ENCODE data around the gene NKX3-2.
A peak's percentile ranks its signal among the peaks of the same experiment; 100 is the strongest.
"Not testable (repeated sequence)": the region's sequence is repeated elsewhere in the genome, so short reads cannot be mapped to it uniquely, and the experiment has no call there.

Gene NKX3-2

DNA sequence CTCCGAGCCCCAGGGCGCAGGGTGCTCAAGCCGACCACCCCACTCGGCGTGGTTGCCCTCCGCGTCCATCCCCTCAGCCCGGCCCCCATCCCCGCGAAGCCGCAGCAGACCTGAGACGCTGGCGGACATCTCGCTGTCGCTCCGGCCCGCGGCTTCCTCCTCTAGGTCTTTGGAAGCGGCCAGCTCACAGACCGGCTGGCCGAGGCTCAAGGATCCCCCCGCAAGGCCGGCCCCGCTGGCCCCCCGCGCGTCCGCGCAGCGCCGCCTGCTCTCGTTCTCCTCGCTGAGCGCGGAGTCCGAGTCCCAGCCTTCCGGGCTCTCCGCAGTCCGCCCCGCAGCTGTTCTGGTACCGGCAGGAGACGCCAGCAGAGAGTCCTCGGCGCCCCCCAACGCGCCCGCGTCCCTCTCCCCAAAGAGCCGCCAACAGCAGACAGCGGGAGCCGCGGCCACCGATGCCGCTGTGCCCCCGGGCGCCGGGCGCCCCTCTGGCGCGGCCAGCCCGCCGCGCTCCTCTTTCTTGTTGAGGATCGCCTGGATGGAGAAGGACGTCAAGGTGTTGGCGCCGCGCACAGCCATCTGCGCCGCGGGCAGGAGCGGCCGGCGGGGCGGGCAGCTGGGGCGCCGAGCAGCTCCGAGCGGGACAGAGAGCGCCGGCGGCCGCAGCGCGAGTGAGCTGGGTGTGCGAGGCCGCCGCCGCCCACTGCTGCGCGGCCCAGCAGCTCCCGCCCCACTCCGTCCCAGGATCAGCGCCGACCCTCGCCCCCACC is at the start of gene NKX3-2:
NKX3-2 (minus strand) TSS at position 670 of the 767 bp plus-strand sequence; CDS start at position 576, 94 bp downstream.
- DNase-seq: peak; percentile 71

DNA sequence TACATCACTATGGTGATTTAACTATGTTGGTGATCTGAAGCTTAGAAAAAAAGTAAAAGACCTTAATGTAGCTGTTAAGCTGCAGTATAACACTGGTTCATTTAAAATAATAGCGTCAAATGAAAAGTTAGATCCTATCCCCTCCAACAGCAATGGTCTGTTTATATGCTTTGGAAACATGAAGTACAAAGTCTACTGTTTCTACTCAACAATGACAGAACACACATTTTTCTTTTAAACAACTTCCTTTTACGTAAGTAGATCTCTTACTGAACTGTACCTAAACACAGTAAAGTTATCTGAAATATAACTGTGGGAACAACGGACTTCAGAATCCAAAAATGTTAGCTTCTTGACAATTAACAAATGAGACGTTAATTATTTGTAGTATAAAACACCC is 47.9 kb upstream of the NKX3-2 start:
- no peak for DNase-seq

DNA sequence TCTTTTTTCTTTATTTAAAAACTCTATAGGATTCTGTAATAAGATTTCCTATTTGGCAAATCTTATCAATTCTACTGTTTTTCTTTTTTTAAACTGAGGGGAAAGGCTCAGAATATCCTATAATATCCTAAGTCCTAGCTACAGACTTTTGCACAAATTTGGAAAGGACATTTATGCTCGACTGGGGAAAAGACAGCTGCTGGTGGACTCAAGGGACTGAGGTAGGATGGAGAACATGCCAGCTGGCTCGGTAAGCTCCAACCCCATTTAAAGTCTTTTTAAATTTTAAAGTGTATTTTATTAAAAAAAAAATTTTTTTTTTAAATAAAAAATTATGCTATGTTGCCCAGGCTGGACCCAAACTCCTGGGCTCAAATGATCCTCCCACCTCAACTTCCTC is 46.5 kb upstream of the NKX3-2 start:
- DNase-seq: no peak

DNA sequence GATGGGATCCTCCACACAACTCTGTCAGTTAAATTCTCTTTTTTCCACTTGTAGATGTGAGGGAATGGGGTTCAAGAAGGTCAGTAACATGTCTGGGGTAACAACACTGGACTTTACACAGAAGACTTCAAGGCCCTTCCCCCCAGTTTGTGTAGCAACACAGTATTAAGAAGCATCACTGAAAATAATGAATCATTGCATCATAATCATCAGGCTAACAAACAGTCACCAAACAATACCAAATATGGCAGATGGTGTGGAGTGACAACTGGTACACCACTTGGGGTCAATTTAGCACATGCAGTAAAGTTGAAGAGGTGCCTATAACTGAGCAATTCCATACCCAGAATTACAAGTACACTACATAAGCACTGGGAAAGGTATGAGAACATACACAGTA is 44.6 kb upstream of the NKX3-2 start:
- no peak for DNase-seq

DNA sequence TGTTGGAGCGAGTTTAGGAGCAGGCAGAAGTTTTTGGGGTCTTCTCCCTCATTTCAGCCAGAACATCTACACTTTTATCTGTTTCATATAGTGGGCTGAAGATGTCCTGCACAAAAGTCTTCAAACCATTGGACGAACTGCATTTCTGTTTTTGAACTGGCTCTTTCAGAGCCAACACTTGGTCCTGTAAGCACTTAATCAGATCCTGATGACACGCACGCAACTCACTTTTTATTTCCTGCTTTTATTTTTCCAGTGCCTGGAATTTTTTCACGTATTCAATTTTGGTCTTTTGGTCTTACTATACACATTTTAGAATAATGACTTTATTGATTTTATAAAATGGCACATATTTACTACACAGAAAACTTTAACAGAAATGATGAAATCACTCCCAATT is 40.2 kb upstream of the NKX3-2 start:
- no peak for DNase-seq

DNA sequence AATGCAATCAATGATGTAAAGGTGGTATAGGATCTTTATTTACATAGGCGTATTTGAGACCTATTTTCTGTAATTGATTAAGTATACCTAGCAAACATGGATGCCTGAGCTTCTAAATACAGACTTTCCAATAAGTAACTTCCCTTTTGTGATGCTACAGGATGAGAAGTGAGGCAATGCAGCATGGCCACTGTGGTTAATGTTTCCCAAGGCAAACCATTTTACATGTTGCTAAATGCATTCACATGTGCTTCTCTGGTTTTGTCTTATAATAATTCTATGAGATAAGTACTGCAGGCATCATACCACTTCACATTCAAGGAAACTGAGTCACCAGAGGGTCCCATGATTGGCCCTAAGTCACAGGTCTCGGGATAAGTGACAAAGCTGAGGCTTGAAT is 35.7 kb upstream of the NKX3-2 start:
- no peak for DNase-seq

DNA sequence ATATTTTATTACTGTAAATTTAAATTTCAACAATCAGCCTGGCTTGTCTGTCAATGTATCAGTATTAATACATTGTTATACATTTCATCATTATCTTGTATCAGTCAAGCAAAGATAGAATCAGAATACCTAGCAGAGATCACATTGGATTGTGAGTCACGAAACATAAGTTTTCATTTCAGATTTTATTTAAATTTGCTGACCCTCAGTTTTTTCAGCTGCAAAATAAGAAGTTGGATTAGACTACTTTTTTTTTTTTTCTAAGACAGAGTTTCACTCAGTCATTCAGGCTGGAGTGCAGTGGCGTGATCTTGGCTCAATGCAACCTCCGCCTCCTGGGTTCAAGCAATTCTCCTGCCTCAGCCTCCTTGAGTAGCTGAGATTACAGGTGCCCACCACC is 33.4 kb upstream of the NKX3-2 start:
- no peak for DNase-seq

DNA sequence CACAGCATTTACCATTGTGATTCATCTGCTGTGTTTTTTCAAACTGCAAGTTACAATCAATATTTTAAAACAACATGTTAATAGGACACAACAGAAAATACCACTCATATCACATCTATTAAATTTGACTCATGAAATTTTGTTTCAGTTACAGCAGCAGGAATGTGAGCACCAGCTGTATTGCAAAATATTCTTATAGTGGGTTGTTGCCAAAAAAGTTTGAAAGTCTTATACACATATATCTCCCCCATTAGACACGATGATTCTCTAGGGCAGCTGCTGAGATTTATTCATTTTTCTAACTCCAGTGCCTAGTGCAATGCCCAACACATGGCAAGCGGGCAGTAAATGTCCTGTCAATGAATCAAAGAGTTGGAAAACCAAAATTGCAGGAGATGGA is 26.6 kb upstream of the NKX3-2 start:
- DNase-seq: no peak

DNA sequence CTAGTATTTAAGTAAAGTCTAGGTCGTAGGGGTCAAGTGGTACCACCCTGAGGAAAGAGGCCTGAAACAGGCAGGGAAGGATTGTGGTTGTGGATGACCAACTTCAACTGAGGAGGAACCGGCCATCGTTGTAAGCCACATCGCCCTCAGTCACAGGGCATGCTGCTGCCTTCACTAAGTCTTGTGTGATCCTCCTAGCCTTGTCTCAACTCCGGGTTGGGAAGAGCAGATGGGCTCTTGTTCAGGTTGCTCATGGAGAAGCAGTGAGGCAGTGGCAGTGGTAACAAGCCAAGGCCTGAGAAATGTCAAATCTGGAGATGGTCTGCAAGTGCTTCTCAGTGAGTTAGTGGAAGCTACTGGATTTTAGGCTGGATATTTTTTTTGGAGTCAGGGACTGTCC is 22.8 kb upstream of the NKX3-2 start:
- no peak for DNase-seq

DNA sequence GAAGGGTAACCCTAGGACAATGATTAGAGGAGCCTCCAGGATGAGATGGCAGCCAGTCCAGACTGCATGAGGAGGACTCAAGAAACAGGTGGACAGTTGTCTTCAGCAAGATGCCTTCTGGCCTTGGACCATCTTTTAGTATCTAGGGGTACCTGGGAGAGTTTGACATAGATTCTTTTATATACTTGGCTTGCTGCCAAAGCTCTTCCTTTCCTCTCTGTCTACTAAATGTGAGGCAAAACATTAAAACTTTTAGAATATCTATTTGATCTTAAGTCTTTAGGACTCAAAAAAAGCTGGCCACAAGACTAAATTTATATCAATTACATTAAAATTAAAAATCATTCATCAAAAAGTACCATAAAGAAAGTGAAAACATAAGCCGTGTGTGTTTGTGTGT is 18.6 kb upstream of the NKX3-2 start:
- DNase-seq: no peak

DNA sequence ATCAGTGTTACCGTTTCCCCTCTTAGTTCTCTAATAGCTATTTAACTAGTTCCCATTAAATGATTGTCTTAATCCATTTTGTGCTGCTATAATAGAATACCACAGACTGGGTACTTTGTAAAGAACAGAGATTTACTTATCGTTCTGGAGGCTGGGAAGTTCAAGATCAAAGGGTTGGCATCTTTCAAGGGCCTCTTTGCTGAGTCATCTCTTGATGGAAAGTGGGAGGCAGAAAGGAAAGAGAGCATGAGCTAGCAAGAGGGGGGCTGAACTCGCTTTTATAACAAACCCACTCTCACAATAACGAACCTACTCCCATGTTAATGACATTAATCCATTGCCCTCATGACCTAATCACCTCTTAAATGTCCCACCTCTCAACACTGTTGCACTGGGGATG is 17.4 kb upstream of the NKX3-2 start:
- no peak for DNase-seq

DNA sequence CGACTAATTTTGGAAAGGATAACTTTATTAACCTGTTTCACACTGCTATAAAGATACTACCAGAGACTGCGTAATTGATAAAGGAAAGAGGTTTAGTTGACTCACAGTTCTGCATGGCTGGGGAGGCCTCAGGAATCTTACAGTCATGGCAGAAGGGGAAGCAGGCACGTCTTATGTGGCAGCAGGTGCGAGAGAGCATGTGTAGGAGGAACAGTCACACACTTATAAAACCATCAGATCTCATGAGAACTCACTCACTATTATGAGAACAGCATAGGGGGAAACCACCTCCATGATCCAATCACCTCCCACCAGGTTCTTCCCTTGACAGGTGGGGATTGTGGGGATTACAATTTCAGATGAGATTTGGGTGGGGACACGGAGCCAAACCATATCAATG is 15.8 kb upstream of the NKX3-2 start:
- not testable (repeated sequence) for DNase-seq

DNA sequence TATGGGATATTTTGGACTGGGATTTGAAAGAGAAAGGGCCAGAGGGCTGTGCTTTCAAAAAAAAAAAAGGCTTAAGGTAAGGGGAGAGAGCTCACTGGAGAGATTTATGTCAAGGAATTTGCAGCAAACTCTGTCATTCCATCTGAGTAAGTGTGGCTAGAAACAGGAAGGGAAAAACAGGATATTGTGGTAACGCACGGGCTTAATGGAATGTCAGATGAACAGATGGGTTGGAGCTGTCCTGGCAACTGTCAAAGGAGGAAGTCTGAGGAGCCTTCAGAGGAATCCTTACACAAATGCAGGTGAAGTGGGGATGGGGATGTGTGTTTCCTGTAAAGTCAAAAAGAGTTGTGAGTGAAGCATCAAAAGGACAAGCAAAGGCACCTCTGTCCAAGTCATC is 15.1 kb upstream of the NKX3-2 start:
- peak; percentile 89 for DNase-seq

DNA sequence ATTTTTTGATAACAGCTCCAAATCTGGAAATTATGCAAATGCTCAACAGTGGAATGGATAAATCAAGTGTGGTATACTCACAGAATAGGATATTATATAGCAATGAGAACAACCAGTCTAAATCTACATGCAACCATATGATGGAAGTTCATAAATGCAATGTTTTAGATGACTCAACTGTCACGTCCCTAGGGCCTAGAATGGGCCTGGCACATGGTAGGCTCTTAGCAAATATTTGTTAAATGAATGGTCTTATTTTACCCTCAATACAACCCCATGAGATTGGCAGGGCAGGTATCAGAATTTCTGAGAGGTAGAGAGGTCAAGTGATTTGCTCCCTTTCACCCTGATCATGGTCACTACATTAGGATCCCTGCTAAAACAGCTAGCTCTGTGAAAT is 14.6 kb upstream of the NKX3-2 start:
- no peak for DNase-seq

DNA sequence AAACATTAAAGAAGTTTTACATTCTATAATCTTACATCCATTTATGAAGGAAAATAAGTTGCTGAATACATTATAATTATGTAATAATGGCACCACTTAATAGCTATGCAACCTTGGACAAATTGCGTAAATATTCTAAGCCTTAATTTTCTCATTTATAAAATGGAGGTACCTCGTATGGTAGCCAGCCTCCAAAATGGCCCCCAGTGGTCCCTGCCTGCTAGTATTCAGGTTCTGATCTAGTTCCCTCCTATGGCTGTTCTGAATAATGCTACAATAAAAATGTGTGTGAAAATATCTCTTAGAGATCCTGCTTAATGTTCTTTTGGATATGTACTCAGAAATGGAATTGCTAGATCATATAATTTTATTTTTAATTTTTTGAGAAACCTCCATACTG is 11.0 kb upstream of the NKX3-2 start:
- DNase-seq: no peak

DNA sequence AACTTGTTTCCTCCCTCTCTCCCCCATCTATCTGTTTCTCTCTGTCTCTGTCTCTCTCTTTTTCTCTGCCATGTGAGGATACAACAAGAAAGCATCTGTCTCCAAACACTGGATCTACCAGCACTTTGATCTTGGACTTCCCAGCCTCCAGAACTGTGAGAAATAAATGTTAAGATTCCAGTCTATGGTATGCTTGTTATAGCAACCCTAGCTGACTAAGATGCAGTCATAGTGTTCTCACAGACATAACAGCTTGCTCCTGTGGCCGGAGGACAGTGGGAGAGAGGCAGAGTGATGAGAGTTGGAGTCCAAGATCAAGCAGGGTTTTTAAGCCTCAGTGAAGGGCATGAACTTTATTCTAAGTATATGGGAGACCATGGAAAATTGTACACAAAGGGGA is 8.8 kb upstream of the NKX3-2 start:
- no peak for DNase-seq

DNA sequence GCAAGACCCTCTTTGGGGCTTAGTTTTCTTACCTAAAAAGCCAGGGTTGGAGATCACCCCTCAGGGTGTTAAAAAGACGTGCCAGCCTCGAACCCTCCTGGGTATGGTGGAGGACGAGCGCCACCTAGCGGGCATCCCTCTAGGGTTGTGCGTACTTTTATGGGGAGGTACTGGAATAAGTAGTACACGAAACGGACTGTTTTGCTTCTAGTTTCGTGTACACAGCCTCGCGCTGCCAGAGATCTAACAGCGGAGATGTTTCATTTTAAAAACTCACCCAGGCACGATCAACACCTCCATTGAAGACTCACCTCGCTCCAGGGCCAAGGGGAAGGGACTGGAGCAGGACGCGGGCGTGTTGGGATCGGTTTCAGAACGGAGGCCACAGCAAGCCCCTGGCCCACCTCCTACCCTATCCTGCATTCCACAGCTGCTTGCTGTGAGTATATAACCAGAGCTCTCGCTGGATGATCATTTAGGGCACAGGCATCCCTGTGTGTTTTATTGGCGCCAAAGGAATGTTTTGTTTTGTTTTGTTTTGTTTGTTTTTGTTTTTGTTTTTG is 4.8 kb upstream of the NKX3-2 start:
- peak; percentile 95 for DNase-seq

DNA sequence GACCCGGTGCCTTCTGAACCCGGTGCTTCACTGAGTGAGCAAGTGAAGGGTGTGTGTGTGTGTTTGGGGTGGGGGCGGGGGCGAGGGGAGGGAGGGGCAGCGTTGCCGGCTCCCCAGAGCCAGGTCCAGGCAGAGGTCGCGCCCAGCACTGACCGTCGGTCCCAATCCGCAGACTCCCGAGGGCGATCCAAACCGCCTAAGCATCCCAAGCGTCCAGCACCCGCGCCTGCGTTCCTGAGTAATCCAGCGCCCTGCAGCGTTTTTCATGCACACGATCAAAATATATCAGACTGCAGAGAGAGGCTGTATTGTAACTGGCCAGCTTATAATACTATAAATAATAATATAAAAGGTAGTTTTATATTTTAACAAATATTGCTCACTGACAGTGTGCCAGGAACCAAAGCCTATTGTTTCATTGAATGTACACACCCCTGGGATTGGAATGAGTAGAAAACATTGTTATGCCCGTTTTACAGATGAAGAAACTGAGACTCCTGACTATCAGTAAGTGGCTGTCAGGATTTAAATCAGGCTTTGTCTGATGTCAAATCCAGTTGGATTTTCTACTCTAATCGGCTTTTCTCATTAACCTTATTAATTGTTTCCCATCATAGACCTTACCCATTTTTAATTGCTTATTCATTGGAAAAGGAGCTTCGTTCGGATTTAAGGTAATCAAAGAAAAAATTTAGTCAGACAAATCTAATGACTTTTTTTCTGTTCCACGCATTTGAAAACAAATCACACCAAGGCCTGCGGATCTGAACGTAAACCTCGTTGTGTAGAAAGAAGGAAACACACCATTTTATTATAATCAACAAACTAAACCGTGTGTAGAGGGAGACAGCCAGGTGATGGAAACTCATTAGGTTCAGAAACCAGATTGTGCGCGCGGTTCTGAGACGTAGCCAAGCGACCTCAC is 4.0 kb upstream of the NKX3-2 start:
- DNase-seq: no peak

DNA sequence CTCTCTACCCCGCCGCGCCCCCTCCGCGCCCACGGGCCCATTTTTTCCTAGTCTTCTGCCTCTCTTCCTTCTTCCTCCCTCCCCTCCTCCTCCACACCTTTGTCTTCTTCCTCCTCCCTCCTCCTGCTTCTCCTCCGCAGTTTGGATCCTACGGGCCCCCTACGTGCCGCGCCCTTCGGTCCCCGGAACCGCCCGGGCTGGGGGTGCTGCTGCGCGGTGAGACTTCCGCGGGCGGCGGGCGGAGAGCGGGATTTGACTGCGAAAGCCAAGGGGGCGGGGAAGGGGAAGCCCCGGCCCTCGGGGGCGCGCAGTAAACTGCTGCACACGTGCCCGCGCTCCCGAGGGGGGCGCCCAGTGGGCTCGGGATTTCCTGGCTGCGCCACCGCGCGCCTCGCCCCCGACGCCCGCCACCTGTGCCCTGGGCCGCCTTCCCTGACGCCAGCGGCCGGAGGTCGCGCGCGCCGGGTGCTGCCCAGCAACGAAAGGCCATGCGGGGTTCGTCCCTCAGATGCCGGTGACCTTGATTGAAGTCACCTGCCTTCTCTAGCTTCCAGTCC is 3.3 kb upstream of the NKX3-2 start:
- DNase-seq: peak; percentile 62

DNA sequence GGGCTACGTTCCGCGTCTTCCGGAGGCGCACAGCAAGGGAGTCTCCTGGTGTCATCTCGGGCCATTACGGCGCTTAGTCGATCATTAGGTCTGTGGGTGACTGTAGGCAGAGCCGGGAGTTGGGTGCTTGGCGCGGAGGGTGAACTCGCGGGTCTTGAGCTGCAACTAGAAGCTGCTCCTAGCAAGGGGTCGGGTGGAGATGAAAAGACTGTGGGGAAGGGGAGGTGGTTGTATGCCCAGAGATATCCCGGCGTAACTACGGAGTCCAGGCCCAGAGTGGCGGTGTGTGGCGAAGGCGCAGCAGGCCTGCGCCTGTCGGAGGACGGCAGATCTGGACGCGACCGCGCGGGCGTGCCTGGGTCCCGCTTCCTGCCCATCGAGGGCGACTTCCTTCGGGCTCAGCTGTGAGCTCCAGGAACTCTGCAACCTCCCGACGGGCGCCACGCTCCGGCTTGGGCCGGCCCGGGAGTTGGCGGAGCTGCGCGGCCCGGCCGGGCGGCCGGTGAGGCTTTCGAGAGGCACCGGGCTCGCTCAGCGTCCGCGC is 2.7 kb upstream of the NKX3-2 start:
- DNase-seq: peak; percentile 83

DNA sequence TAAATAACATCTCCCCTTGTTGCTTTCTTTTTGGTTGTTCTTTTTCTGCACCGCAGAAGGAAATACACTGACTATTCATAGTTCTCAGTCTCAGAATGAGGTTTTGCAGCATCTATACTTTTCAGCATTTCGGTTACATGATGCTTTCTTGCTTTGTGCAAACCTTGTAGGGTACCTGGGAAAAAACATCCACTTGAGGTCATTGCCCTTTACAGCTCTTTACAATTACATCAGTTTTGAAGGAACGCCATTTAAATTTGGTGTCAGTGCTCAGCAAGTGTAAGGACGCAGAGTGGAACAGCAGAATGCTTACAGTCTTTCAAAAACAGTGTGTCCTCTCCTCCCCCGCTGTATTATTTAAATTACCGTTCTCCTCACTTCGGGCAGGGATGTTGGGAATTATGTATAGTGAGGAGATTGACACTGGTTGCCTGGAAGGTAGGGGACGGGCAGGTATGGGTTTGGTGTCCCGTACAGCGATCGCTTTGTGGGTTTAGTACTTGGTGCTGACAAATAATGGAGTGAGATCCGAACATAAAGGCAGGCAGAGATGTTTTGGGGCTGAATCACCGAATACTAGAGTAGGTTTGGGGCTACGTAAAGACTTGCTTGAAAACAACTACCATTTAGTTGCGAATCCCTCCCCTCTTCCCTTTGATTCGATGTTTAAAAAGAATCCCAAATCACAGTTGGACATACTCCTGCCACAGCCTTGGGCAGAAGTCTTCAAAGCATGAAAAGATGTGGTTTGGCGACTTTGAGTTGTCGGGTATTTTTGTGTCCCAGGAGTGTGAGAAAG is 2.0 kb upstream of the NKX3-2 start:
- peak; percentile 51 for DNase-seq

DNA sequence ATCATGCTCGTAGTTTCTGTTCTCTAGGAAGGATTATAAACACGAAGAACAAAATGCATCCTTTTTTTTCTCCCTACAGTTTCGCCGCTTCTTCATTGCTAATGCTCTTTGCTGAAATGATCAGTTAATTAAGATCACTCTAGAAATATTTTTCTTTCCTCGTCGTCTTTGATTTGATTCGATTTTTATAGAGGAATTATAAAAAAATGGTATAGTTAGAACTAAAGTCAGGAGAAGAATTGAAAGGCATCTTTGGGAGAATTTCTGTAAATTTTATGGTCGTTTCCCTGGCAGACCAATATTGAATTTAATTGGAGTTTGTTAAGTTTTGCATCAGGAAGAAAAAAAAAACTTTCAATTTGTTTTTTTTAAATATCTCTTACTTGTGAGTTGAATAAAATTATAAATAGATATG is 1.1 kb upstream of the NKX3-2 start:
- no peak for DNase-seq

Data from islet precursor cell (in vitro differentiated cells).